C1 segment of cervical spinal cord (tissue), 14 donors: Measurements from ENCODE around the gene EDN3.

ENCODE experiments used
- DNase-seq, 14 donors: peaks; one replicate each; lab custom pipeline; 2025; lab: John Stamatoyannopoulos, UW

EDN3 gene

DNA sequence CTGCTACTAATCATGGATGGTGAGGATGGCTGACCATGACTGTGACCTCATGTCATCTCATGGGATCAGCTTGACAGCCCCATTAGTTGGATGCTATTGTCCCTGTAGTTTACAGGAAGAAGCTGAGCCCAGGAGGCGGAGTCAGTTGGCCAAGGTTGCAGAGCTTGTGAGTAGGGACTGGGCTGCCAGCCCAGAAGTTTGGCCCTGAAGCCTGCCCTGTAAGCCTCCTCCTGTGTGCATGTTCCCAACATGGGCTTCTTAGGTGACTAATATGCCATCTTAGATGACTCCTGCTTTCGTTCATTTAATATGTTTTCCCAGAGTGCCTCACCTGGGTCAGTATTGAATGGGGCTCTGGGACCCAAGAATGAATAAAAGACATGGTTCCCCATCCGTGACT lies 6.9 kb downstream of the EDN3 start:
- DNase-seq, result no peak

DNA sequence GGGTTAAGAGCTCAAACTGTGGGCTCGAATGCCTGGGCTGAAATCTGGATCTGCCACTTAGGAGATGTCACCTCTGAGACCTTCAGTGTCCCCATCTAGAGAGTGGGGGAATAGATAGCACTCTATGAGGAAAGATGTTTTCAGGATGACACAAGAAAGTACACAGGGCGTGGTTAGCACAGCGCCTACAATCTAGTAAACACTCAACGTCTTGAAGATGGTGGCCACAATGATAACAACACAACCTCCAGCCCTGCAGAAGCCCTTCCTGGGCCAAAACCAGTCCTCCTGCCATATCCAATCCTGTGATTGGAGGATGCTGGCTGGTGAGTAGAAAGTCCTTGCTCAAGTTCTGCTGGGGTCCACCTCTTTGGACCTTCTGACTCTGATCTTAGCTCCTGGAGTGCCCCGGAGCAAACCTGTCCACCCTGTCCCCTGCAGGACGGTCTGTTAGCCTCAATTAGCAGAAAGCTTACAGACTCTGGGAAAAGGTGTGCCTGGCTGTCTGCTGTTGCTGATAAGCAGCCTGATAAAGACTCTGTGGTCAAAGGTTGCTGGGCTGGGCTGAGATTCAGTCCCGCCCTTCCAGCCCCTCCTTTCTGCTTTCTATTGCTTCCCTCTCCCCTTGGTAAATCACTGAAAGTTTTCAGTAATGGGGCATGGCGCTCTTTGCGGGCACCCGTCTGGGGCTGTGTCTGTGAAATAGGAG lies 8.2 kb downstream of the EDN3 start:
- DNase-seq, result no peak

DNA sequence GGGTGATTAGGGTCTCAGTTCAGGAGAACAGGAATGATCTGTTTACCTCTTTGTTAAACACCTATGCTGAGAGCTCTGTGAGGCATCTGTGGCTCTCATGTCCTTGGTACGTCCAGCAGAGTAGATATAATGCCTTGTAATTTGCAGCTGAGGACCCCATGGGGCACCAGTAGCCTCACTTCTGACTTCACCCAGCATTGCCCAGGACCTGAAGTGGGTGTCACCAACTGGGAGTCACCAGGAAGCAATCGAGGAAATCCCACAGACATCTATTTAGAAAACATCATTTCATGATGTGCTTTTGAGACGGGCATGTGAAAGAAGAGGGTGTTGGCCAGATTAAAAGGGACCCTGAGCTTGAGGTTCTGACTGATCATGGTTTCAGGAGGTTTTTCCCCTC lies 8.8 kb downstream of the EDN3 start:
- no peak for DNase-seq

DNA sequence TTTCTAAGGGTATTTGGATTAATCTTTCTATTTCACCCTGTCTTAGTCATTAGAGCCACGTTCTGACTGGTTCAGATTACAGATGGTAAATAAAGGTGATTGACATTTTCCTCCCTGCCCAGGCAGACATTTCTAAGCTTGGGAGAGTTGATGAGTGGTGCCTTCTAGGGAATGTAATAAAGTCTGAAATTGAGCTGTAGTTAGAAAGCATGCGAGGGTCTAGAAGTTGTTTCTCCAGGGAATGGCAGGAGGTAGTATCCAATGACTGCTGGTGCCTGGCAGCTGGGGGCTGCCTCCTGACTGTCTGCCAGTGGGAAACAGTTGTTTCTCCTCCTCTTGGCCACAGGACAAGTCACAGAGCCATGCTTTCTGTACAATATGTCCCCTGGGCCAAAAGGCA lies 14.6 kb downstream of the EDN3 start:
- DNase-seq, result no peak

DNA sequence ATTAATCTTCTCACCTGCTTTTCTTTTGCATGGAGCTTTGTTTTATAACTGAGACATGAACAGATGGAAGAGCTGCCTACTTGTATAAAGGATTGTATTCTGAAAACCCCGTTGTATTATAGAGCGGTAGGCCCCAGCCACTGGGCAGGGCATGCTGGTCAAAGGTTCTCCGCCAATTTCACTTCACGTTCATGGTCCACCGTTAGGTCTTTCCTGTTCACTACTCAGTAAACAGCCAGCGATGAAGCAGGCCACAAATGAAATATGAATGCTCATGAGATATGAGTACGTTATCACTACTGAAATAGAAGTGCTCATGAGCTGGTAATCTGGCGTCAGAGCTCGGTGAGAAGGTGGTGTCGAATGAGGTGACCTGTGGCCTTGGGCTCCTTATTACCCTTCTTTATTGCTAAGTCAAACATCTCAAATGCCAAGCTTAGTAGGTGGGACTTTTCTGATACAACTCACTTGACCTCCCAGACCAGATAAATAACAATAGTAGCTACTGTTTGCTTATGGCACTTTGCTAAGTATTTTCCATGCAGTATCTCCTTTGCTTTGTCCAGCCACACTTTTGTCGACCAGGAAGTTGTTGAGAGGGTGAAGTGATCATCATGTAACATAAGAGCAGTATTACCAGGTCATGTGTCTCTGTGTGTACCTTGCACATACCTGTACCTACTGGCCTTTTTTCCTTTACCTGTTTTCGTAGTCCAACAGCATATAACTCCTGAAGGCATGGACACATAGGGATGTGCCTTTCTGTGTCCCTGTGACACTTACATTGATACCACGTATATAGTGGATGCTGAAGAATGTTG lies 16.7 kb downstream of the EDN3 start:
- no peak for DNase-seq

DNA sequence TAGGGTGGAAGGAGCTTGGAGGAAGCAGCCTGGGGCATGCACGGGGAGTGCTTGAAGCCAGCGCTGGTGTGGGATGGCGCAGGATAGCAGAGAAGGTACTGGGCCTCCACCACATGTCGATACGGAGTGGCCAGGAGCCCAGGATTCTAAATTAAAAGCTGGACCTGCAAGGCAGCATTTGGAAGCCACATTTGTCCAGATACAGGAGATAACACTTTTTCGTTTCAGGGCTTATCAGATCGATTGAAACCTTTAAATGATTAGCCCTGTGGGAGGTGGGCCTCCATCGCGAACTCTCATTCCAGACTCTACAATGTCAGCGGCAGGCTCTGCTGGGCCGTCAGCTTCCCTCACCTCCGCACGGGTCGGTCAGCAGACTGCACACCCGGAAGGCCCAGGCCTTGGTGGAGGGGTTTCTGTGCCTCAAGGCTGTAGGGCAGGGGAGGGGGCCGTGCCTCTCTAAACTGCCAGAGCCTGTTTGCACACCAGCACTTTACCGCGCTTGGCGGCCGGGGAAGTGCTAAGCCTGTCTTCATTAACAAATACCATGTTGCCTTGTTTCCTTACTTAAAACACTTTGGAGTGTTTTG lies 17.9 kb downstream of the EDN3 start:
- no peak for DNase-seq

DNA sequence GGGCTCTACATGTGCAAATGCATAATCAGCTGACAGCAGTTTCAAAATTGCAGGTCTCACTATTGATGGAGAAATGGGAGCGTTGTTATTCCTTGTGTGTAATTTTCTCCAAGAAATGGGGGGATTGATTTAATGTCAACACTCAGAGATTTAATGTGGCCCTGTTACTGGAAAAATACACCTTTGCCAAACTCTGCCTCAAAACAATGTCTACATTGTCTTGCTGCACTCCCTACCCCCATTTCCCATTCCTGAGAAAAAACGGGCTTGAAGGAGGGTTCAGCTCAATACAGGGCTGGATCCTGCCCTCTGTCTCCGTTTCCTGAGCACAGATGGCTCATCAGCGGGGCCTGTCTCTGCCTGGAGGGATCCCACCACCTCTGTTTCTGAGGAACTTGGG lies 18.4 kb downstream of the EDN3 start:
- no peak for DNase-seq

DNA sequence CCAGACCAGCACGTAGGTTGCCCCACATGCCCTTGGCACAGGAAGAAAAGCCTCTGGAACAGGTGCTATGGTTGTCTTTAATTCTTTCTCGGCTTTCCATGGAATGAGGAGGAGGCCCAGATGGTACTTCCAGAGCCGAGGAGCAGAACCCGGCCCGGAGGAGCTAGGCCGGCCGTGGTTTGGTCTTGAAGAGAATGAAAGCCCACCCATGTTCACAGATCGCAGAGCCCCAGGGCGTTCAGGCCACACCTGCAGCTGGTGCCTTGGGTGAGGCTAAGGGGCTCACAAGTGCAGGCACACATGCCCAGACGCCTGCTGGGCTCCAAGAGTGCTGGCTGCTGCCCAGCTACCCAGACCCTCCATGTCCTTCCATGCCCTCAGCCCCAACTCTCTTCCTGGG lies 20.0 kb downstream of the EDN3 start:
- DNase-seq, result no peak

DNA sequence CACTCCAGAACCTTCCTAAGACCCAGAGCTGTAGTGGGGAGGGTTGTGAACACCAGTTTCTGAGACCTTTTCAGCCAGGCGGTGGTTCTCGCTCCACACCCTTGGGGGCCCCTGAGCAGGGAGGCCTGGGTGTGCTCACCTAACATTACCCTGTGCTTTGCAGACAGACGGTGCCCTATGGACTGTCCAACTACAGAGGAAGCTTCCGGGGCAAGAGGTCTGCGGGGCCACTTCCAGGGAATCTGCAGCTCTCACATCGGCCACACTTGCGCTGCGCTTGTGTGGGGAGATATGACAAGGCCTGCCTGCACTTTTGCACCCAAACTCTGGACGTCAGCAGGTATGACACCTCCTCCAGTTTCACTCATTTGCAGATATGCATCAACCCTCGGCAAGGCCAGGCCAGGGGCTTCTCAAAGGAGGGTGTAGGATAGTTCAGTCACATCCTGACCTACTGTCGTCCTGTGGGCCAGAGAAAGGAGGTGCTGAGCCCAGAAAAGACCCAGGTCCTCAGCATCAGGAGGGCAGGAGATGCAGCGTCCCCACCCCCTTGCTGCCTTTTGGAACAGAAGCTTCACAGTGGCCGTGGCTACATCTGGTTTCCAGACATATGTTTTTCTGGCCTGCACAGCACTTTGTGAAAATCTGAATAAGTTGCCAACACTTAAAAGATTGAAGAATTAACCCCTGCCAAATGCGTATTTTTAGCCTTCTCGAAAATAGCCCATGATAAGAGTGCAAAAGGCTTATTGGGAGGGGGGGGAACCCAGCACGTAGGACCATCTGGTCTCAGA lies 20.6 kb downstream of the EDN3 start:
- DNase-seq, result no peak

DNA sequence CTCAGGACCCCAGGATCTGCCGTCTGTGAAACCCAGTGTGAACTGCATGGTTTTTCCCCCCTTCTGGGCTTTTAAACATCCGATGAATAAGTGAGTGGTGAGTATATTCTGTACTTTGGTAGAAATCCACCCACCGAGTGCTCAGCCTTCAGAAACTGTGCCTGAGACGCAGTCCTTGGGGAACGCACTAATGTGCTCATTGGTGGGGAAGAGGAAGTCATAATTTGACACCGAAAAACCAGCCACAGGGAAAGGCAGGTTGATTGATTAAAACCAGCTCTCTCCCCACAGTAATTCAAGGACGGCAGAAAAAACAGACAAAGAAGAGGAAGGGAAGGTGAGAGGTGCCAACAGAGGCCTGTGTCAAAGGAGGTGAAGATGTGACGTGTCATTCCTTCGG lies 21.7 kb downstream of the EDN3 start:
- no peak for DNase-seq

DNA sequence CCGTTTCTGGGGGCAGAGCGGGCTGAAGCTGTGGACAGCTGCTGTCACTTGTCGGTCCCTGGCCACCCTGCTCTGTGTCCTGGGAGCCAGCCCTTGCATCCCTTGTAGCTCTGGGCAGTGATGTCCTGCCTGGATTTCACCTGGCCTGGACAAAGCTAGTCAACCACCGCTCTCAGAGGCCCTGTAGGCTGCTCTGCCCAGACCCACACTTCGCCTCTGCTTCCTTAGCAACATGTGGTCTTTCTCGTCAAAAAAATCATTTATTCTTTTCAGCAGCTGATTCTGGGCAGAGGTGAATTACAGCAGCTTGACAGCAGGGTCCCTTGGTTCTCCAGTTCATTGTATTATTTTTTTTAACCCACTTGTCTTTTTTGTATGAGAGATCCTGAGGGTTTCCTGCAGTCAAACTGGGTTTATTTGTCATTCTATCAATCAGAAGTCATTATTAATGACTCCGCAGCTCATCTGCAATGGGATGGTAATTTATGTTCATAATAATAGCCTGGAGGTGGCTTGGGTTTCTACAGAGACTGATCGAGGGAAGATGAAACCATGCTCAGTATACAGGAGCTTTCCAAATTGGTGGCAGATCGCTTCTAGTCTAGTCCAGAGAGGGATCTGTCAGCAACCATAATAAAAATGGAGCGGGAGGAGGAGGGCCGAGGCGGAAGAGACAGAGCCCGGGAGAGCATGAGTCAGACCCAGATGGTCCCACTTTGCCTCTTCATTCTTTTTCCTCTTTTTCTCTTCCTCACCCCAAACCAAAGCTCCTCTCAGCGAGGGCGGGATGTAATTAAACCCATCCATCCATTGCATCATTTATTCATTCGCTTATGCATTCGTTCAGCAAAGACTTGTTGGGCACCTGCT lies 22.4 kb downstream of the EDN3 start:
- no peak for DNase-seq

DNA sequence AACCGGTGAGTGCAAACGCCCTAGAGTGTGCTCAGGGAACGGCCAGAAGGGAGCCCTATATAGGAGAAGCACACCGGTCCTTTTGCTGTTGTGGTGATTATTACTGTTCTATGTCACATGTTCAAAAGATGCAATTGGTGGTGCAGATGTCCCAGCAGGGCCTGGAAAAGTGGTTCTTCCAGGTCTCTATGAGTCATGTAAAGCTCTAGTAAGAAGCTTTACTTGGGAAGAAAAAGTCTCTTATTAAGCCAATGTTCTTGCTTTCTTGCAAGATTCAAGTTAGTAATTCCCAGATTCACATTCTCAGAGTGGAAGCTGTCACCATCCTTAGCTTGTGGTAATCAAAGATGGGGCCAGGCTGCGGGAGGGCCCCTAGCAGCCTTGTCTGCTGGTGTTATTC lies 23.3 kb downstream of the EDN3 start:
- no peak for DNase-seq

DNA sequence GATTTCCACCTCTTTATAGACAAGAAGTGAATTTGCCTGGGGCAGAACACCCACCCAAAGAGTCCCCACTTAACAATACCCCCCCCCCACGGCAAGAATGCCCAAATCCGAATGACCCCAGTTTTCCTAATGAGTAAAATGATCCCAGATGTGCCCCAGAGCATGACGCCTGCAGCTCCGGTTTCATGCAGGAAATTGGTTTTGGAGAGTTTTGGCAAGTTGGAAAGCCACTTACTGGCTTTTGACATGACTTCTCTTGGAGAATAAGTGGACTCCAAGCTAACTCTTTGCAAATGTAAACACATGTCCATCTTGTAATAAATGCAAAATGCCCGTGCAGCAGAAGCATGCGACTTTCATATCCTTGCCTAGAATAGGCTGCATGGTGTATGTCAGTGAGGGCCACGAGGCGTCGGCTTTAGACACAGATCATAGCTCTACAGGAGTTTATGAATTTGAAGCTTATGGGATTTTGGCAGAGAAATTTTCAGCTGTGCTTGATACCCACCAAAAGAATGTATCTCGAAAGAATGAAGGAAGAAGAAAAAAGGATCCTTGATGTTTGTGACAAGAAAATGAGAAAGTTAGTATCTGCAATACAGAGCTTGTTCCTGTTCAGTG lies 24.2 kb downstream of the EDN3 start:
- DNase-seq, result no peak

DNA sequence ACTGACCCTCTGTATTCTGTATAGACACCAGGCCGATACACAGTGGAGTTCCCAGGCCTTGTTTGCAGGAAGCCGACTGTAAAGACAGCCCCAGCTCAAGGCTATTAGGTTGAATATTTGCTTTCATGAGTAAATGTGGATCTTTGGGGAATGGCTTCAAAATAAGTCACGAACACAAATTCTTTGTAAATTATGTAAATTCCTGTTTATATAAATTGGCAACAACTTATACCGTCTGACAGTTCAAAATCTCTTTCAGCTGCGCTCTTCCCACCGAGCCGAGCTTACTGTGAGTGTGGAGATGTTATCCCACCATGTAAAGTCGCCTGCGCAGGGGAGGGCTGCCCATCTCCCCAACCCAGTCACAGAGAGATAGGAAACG lies 24.7 kb downstream of the EDN3 start:
- DNase-seq, result no peak

DNA sequence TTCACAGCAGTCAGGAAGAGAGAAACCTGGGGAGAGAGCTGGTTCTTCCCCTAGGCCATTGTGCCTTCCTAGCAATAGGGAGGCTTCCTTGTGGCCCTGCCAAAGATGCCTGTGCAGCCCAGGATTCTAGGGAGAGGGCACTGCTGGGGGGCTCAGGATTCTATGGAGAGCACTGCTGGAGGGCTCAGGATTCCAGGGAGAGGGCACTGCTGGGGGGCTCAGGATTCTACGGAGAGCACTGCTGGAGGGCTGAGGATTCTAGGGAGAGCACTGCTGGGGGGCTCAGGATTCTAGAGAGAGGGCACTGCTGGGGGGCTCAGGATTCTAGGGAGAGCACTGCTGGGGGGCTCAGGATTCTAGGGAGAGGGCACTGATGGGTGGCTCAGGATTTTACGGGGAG lies 25.8 kb downstream of the EDN3 start:
- DNase-seq, result no peak

DNA sequence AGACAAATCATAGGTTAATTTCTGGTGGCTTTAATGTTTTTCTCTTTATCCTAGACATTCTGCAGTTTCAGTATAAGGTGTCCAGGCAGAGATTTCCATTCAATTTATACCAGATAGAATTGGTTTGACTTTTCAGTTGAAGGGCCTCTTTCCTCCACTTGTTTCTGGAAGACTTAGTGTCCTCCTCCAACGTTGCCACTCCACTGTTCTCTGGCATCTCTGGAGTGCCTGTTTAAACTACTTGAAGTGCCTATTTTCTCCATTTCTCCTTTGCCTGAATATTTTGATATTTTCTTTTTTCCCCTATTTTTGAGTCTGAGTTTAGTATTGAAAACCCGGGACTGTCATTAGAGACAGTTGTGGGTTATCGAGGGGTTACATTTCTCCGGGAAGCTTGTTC lies 27.7 kb downstream of the EDN3 start:
- no peak for DNase-seq

DNA sequence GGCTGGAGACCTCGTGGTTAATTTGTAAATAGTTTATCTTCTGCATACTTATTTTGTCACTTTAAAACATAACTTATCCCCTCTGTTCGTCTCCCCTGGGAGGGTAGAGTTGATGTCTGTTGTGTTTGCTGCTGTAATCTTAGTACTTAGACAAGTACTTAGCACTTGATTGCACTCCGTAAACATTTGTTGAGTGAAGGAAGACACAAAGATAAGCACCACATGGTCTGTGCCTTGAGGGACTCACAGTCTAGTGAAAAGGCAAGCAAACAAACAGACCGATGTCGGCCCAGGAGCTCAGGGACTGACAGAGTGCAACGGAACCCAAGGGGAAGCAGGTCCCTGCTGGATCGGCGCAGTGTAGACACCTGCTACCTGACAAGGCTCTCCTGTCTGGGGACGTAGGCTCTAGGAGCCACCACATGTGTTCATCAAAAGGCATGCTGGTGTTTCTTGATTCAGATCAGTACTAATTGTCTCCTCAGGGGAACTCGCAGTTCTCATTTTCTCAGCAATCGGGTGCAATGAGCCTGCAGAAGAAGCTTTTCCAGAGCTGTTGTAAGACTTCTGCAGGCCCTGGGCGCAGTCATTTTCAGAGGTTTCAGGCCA lies 31.4 kb downstream of the EDN3 start:
- no peak for DNase-seq

DNA sequence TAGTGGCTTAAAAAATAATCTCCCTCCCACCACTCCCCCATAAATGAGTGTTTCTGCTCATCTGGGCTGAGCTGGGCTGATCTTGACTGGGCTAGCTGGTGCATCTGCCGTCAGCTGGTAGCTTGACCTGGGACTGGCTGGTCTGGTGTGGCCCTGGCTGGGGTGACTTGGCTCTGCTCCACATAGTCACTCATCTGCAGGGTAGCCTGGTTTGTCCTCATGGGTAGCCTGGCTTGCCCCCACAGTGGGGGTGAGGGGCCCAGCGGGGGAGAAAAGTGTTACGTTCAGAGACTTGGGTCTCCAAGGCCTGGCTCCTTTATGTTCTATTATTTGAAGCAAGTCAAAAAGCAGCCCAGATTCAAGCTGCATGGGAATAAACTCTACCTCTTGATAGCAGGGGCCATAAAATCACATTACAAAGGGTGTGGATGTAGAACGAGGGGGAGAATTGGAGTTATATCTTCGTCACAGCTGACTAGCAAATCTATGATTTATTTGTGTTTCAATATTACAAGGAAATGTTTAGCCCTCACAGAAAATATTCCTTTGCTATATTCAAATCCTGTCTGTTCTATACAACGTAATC lies 32.9 kb downstream of the EDN3 start:
- DNase-seq, result no peak

DNA sequence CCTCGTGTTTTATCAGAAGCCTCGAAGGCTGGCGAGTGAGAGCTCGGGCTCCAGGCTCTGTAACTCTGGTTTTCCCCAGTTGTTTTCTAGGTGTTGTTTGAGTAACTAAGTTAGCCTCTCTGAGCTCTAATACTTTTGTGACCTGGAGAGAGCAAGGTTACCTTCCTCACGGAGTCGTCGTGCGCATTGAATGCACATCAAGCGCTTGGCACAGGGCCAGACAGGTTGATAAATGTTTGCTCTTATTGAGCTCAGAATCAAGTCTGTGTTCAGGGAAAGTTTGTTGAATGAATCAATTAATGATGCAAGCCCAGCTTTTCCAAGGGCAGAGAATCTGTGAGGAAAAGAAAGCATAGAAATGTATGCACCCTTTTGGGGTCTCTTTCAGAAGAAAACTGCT lies 33.5 kb downstream of the EDN3 start:
- no peak for DNase-seq
